GM23248 (cell line): ENCODE measurements around the gene ZNF536. TPM values are rescaled to one million over a fixed set of nuclear protein-coding genes. Genes with fewer than 3 reads are reported as not detected.

ENCODE experiments used
- DNase-seq: peaks from one replicate; pipeline ENCODE4 v3.0.0-alpha.2; 2015
- H2AFZ ChIP-seq: fragments of 200-600 bp; sonication (generic); 2 replicates; pipeline ENCODE4 v1.6.1; 2016; ENCODE audit warnings: antibody characterized with exemption
- H3F3A ChIP-seq: fragments of 200-600 bp; sonication (generic); 2 replicates; pipeline ENCODE4 v1.6.1; 2016; ENCODE audit warnings: mild to moderate bottlenecking, antibody characterized with exemption, mixed run types; ENCODE audit not compliant: insufficient read depth
- H3K27ac ChIP-seq: fragments of 200-600 bp; sonication (generic); 2 replicates; pipeline ENCODE4 v1.5.1; 2016; ENCODE audit warnings: mild to moderate bottlenecking
- H3K27me3 ChIP-seq: fragments of 200-600 bp; sonication (generic); replicated peaks from 2 replicates; pipeline ENCODE4 v1.6.1; 2016; ENCODE audit warnings: mild to moderate bottlenecking; ENCODE audit not compliant: insufficient read depth
- H3K36me3 ChIP-seq: fragments of 200-600 bp; sonication (generic); 2 replicates; pipeline ENCODE4 v1.6.1; 2016; ENCODE audit warnings: low read depth, mild to moderate bottlenecking
- H3K4me1 ChIP-seq: fragments of 200-600 bp; sonication (generic); 2 replicates; pipeline ENCODE4 v1.6.1; 2016; ENCODE audit warnings: mild to moderate bottlenecking; ENCODE audit not compliant: insufficient read depth
- H3K4me2 ChIP-seq: fragments of 200-600 bp; sonication (generic); one replicate; pipeline ENCODE4 v1.6.1; 2016; ENCODE audit warnings: mild to moderate bottlenecking; ENCODE audit not compliant: unreplicated experiment
- H3K4me3 ChIP-seq: fragments of 200-600 bp; sonication (generic); 2 replicates; pipeline ENCODE4 v1.5.1; 2016; ENCODE audit warnings: mild to moderate bottlenecking
- H3K79me2 ChIP-seq: fragments of 200-600 bp; sonication (generic); 2 replicates; pipeline ENCODE4 v1.6.1; 2016; ENCODE audit warnings: mild to moderate bottlenecking; ENCODE audit not compliant: insufficient read depth
- H3K9ac ChIP-seq: fragments of 200-600 bp; sonication (generic); 2 replicates; pipeline ENCODE4 v1.6.1; 2016; ENCODE audit warnings: mild to moderate bottlenecking
- H3K9me2 ChIP-seq: fragments of 200-600 bp; sonication (generic); 2 replicates; pipeline ENCODE4 v1.6.1; 2016; ENCODE audit warnings: mixed run types, mild to moderate bottlenecking, moderate library complexity; ENCODE audit not compliant: insufficient read depth
- H3K9me3 ChIP-seq: fragments of 200-600 bp; sonication (generic); one replicate; pipeline ENCODE4 v1.6.1; 2017; ENCODE audit warnings: low read depth
- H4K20me1 ChIP-seq: fragments of 200-600 bp; sonication (generic); 2 replicates; pipeline ENCODE4 v1.6.0; 2016; ENCODE audit not compliant: insufficient read depth
- EZH2 ChIP-seq: fragments of 200-600 bp; sonication (generic); IDR thresholded peaks from 2 replicates; pipeline ENCODE4 v1.6.1; 2018; ENCODE audit warnings: antibody characterized with exemption, mild to moderate bottlenecking; ENCODE audit not compliant: insufficient read depth, poor library complexity, severe bottlenecking
- EZH2phosphoT487 ChIP-seq: fragments of 200-600 bp; sonication (generic); IDR thresholded peaks from 2 replicates; pipeline ENCODE4 v1.6.1; 2018; ENCODE audit warnings: antibody characterized with exemption, moderate library complexity, mild to moderate bottlenecking, low read depth; ENCODE audit not compliant: insufficient read depth
- WGBS, 2 experiments: methylation state at CpG; one replicate each; pipeline ENCODE4 v1.1.6; 2015 to 2017; ENCODE audit warnings: low lambda C conversion rate in 2 of 2, low coverage in 1 of 2; ENCODE audit errors: missing lambda C conversion rate in 2 of 2; 5-methylcytosine and 5-hydroxymethylcytosine counted together
- in situ Hi-C: fragments of 300-500 bp; cut with MboI; formaldehyde crosslinking; loops from 2 replicates; pipeline ENCODE4 v1.15.0; 2020
- polyA plus RNA-seq: library from polyadenylated mRNA; unstranded; fragments of >200 nt; fragmentation: Nextera tagmentation; extraction: Ambion mirVana; gene quantifications from 2 replicates; pipeline ENCODE4 v1.2.1, GENCODE V29; 2016
- total RNA-seq: library from RNA; depleted of rRNA; stranded (reverse); fragments of >200 nt; shearing (Covaris generic); gene quantifications from 2 replicates; pipeline ENCODE4 v1.2.3, GENCODE V29; 2014

Gene ZNF536
- total and polyA plus RNA-seq, 2 experiments from 2014 or later, result 0.35 to 0.43 TPM

DNA sequence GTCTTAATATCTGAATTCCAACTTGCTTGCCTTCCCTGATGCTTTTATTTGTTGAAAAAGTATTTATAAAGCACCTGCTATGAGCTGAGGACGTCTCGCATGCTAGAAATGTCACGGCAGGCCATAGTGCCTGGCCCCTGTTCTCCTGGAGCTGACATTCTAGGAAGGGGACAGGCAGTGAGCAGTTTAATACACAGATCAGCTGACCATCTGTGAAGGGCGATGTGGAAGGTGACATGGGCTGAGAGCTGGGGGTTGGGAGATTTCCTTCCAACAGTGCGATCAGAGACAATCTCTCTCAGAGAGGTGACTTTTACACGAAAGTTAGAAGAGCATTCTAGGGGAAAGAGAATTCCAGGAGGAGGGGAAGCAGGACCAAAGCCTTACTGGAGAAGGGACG lies 153.2 kb downstream of the ZNF536 start:
- Histone ChIP-seq H3K36me3 (no peaks in the 10 kb centered on the region), H4K20me1 (no peaks in the 10 kb centered on the region), H2AFZ (no peak overlapping the region), H3K9ac (no peak overlapping the region), H3K4me1 (no peaks in the 10 kb centered on the region), H3F3A (no peaks in the 10 kb centered on the region), H3K9me3 (no peaks in the 10 kb centered on the region), H3K4me2 (no peak overlapping the region), H3K27ac (no peak overlapping the region), H3K9me2 (no peaks in the 10 kb centered on the region), H3K79me2 (no peaks in the 10 kb centered on the region), H3K27me3 (no peaks in the 10 kb centered on the region), H3K4me3 (no peak overlapping the region)
- TF ChIP-seq EZH2 (no peak), EZH2phosphoT487 (no peak)
- in situ Hi-C loops, result no loop called here
- 72 to 75% methylated on average over 7 of the region's 7 CpGs for WGBS, 2 experiments
- no peak for DNase-seq

DNA sequence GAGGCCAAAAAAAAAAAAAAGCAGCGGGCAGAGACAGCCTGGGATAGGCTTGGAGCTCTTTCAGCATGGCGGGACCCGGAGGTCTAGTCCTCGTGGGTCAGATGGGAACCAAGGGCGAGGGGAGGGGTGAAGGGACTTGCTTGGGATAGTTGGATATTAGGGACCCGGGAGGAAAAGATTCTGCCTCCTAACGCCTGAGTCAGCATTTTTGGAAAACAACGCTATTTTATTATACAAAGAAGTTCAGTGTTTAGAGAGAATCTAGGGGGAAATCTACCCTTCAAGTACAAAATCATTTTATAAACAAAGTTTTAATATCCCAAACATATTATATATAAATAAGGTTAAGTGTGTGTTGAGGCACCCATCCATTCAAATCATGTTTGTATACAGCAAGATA lies 156.7 kb downstream of the ZNF536 start:
- no peak for TF ChIP-seq EZH2phosphoT487
- TF ChIP-seq EZH2, result no peak
- WGBS, 2 experiments, result 63 to 68% methylated on average over 8 of the region's 8 CpGs

DNA sequence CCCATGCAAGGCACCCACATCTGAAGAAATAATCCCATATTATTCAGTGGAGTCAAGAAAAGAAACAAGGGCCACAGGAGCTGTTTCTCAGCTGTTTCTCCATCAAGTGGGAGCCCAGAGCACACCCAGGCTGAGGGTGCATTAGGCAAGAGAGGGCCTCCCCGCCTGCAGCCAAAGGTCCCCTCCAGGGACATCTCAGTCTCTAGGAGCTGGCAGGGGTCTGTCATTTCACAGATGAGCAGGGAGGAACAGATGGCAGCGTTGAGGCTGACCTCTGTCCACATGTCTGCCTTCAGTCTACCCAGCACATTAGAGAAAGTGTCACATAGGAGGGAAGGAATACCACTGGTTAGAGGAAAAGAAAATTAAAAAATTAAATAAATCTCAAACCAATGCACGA lies 157.7 kb downstream of the ZNF536 start:
- in situ Hi-C loops, result no loop called here
- no peaks in the 10 kb centered on the region for H3K27me3 ChIP-seq
- no peaks in the 10 kb centered on the region for H3K79me2 ChIP-seq
- H2AFZ ChIP-seq, result no peak overlapping the region
- no peak overlapping the region for H3K27ac ChIP-seq
- 40 to 45% methylated on average over 3 of the region's 3 CpGs for WGBS, 2 experiments
- DNase-seq, result no peak
- no peaks in the 10 kb centered on the region for H3F3A ChIP-seq
- no peaks in the 10 kb centered on the region for H3K9me3 ChIP-seq
- H3K4me1 ChIP-seq, result no peaks in the 10 kb centered on the region
- H3K9ac ChIP-seq, result no peak overlapping the region
- no peaks in the 10 kb centered on the region for H4K20me1 ChIP-seq
- no peaks in the 10 kb centered on the region for H3K36me3 ChIP-seq
- no peak for TF ChIP-seq EZH2
- TF ChIP-seq EZH2phosphoT487, result no peak
- no peaks in the 10 kb centered on the region for H3K9me2 ChIP-seq
- H3K4me2 ChIP-seq, result no peak overlapping the region
- no peak overlapping the region for H3K4me3 ChIP-seq

More for the DNA sequence above, 156.7 kb downstream of the ZNF536 start:
- H3K36me3 ChIP-seq, result no peaks in the 10 kb centered on the region
- no peaks in the 10 kb centered on the region for H3K79me2 ChIP-seq
- no peaks in the 10 kb centered on the region for H3K4me1 ChIP-seq
- H3K27me3 ChIP-seq, result no peaks in the 10 kb centered on the region
- H2AFZ ChIP-seq, result no peak overlapping the region
- no peak for DNase-seq
- no peak overlapping the region for H3K4me3 ChIP-seq
- no peaks in the 10 kb centered on the region for H3K9me2 ChIP-seq
- no peaks in the 10 kb centered on the region for H3F3A ChIP-seq
- no peaks in the 10 kb centered on the region for H4K20me1 ChIP-seq
- H3K4me2 ChIP-seq, result no peak overlapping the region
- H3K9ac ChIP-seq, result no peak overlapping the region
- H3K9me3 ChIP-seq, result no peaks in the 10 kb centered on the region
- H3K27ac ChIP-seq, result no peak overlapping the region
- in situ Hi-C loops, result no loop called here

DNA sequence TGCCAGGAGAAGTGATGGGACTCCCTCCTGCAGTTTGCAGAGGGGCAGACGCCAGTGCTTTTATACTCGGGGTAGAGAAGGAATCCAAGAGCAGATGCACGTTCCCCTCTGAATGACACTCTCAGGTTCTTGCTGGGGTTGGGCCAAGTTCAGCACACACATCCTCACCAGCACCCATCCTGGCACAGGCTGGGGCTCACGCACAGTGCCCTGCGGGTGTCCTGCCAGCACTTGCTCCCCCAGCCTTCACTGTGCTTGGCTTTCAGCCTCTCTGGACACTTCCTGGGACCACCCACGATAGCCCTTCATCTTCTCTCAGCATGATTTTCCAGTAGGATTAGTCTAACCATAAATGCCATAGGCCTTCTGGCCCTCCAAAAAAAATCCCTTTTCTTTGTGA lies 158.6 kb downstream of the ZNF536 start:
- Histone ChIP-seq H4K20me1 (no peaks in the 10 kb centered on the region), H3K36me3 (no peaks in the 10 kb centered on the region), H3K27ac (no peak overlapping the region), H3K9ac (no peak overlapping the region), H3K4me1 (no peaks in the 10 kb centered on the region), H3K79me2 (no peaks in the 10 kb centered on the region), H3K27me3 (no peaks in the 10 kb centered on the region), H3K4me2 (no peak overlapping the region), H3F3A (no peaks in the 10 kb centered on the region), H3K4me3 (no peak overlapping the region), H3K9me3 (no peaks in the 10 kb centered on the region), H2AFZ (no peak overlapping the region), H3K9me2 (no peaks in the 10 kb centered on the region)
- no peak for DNase-seq
- in situ Hi-C loops, result no loop called here
- TF ChIP-seq EZH2phosphoT487, result no peak
- TF ChIP-seq EZH2, result no peak
- WGBS, 2 experiments, result 43 to 46% methylated on average over 6 of the region's 6 CpGs

DNA sequence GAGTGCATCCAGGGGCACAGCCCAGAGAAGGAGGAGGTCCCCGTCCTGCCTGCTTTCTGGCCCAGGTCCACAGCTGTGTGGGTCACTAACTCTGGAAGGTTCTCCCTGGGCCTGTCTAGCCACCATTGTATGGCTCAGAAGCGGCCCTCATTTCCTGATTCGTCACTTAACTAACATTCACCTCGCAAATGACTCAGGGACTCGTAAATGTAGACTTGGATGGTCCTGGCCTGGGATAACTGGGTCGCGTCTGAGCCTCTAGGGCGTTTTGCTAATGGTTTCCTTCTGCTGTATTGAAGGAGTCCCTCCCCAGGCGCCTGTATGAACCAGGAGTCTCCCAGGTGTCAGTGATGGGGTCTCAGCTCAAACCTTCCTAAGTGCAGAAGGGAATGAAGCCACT lies 162.8 kb downstream of the ZNF536 start:
- Histone ChIP-seq H3K9ac (no peak overlapping the region), H3K4me2 (no peak overlapping the region), H2AFZ (no peak overlapping the region), H3K79me2 (no peaks in the 10 kb centered on the region), H3K4me3 (no peak overlapping the region), H3F3A (no peaks in the 10 kb centered on the region), H3K4me1 (no peaks in the 10 kb centered on the region), H3K9me2 (no peaks in the 10 kb centered on the region), H3K27ac (no peak overlapping the region), H3K36me3 (no peaks in the 10 kb centered on the region), H4K20me1 (no peaks in the 10 kb centered on the region), H3K9me3 (no peaks in the 10 kb centered on the region), H3K27me3 (no peaks in the 10 kb centered on the region)
- DNase-seq, result peak; percentile 35
- in situ Hi-C loops, result no loop called here
- WGBS, 2 experiments, result 45 to 55% methylated on average over 8 to 9 of the region's 9 CpGs
- TF ChIP-seq EZH2 (no peak), EZH2phosphoT487 (no peak)
